Fibroblast of villous mesenchyme (primary cell): ENCODE results near the gene CFAP46. TPM values are rescaled to one million over a fixed set of nuclear protein-coding genes. Genes with fewer than 3 reads are reported as not detected.

Experiments
- DNase-seq: peaks from one replicate; pipeline ENCODE4 v3.0.0-alpha.2; 2010; ENCODE audit warnings: low read depth
- H3K4me3 ChIP-seq: 2 replicates; pipeline ENCODE4 v1.5.1; 2011; ENCODE audit warnings: low read depth, mild to moderate bottlenecking, low read length
- CTCF ChIP-seq: IDR thresholded peaks from 2 replicates; pipeline ENCODE4 v1.5.1; 2012; ENCODE audit warnings: low read depth, mild to moderate bottlenecking, low read length; ENCODE audit not compliant: insufficient read depth
- total RNA-seq: library from RNA; depleted of rRNA; stranded (reverse); fragments of >200 nt; gene quantifications from 2 replicates; pipeline ENCODE4 v1.2.3, GENCODE V29; 2012

CFAP46 gene
- total RNA-seq, 1 donor, result under 0.01 TPM

GRCh38 chr10:132876993-132877431, 65.4 kb downstream of the CFAP46 start:
- no peak for DNase-seq
- no peak overlapping the region for H3K4me3 ChIP-seq
- TF ChIP-seq CTCF, result no peak

GRCh38 chr10:132876131-132876860, 66.1 kb downstream of the CFAP46 start:
- no peak for DNase-seq
- no peak for TF ChIP-seq CTCF
- no peak overlapping the region for H3K4me3 ChIP-seq

- no peak for DNase-seq
- TF ChIP-seq CTCF, result no peak
- H3K4me3 ChIP-seq, result no peak overlapping the region
Observed at GRCh38 chr10:132875435-132875834, 66.9 kb downstream of the CFAP46 start.

- no peak for TF ChIP-seq CTCF
- DNase-seq, result no peak
- H3K4me3 ChIP-seq, result no peak overlapping the region
Observed at GRCh38 chr10:132873395-132873794, 69.0 kb downstream of the CFAP46 start.

GRCh38 chr10:132872658-132873057, 69.7 kb downstream of the CFAP46 start:
- no peak overlapping the region for H3K4me3 ChIP-seq
- TF ChIP-seq CTCF, result no peak
- no peak for DNase-seq

GRCh38 chr10:132870426-132870825, 71.9 kb downstream of the CFAP46 start:
- TF ChIP-seq CTCF, result no peak
- no peak overlapping the region for H3K4me3 ChIP-seq
- no peak for DNase-seq

- no peak for TF ChIP-seq CTCF
- DNase-seq, result no peak
- H3K4me3 ChIP-seq, result no peak overlapping the region
Observed at GRCh38 chr10:132869621-132870020, 72.7 kb downstream of the CFAP46 start.
